Stimulated activated CD4-positive, alpha-beta T cell treated with anti-CD3 and anti-CD28 coated beads, TNF-alpha, amount 100 ng/mL, for 4 hours (primary cell): ENCODE results near the gene SLC38A5.
"Not testable (repeated sequence)": the region's sequence is repeated elsewhere in the genome, so short reads cannot be mapped to it uniquely, and the experiment has no call there.

Experiments used
- DNase-seq, 3 experiments: peaks; one replicate each; pipeline ENCODE4 v3.0.0-alpha.2; 2020; ENCODE audit warnings: low read depth in 3 of 3

SLC38A5 gene

GRCh38 chrX:48470110-48470832 lies at the start of gene SLC38A5:
SLC38A5 (minus strand) TSS chrX:48470260; CDS start chrX:48467924, 2,336 bp downstream.
- DNase-seq, result no peak

- DNase-seq, result not testable (repeated sequence)
These were observed 49.4 kb upstream of the SLC38A5 start for GRCh38 chrX:48519481-48519880.

GRCh38 chrX:48516987-48517386 lies 46.9 kb upstream of the SLC38A5 start:
- DNase-seq, result no peak

DNA sequence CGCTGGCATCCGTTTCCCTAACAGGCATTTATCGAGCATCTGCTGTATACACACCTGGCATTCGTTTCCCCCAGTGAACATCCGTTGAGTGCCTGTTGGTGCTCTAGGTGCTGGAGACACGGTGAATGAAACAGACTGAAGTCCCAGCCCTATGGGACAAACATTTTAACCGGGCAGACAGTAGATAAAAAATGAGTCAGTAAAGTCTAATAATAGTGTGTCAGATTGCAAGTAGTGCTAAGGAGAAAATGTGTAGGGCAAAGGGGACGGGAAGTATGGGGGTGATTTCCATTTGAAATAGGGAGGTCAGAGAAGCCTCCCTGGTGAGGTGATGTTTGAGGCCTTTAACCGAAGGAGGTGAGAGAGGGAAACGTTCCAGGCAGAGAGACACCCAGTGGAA lies 46.2 kb upstream of the SLC38A5 start:
- no peak for DNase-seq

- DNase-seq, result no peak
These were observed 45.8 kb upstream of the SLC38A5 start for GRCh38 chrX:48515842-48516241.

DNA sequence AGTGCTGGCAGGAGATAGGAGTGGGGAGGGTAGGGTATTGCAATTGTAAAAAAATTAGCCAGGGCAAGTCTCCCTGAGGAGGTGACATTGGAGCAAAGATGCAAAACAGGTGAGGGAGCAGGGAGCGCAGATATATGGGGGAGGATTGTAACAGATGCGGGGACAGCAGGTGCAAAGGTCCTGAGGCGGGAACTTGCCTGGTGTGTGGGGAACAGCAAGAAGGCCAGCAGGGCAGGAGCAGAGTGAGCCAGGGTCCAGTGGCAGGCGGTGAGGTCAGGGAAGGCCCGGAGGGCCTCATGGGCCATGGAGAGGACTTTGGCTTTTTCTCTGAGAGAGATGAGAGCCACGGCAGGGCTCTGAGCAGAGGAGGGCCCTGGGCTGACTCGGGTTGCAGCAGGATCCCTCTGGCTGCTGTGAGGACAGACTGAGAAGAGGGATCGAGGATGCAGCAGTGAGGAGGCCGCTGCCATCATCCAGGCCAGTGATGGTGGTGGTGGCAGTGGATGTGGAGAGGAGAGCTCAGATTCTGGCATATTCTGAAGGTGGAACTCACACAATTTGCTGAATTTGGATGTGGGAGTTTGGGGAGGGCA lies 44.9 kb upstream of the SLC38A5 start:
- DNase-seq, result no peak

- no peak for DNase-seq
These were observed 44.2 kb upstream of the SLC38A5 start for GRCh38 chrX:48514126-48514806.

GRCh38 chrX:48513670-48514069 lies 43.6 kb upstream of the SLC38A5 start:
- DNase-seq, result no peak

DNA sequence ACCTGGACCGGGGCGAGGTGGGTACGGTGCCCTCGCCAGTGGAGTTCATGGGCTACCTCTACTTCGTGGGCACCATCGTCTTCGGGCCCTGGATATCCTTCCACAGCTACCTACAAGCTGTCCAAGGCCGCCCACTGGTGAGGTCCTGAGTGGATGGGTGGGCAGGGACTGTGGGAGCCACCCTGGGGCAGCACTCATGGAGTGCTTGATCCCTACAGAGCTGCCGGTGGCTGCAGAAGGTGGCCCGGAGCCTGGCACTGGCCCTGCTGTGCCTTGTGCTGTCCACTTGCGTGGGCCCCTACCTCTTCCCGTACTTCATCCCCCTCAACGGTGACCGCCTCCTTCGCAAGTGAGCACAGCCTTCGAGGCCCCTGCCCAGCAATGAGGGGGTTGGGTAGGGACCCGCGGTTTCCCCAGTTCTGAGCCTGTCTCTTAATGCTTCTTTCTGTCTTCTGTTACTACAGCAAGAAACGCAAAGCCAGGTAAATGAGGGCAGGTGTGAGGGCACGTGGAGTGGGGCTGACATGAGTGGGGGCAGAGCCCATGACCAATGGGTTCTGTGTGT lies 42.4 kb upstream of the SLC38A5 start:
- no peak for DNase-seq

DNA sequence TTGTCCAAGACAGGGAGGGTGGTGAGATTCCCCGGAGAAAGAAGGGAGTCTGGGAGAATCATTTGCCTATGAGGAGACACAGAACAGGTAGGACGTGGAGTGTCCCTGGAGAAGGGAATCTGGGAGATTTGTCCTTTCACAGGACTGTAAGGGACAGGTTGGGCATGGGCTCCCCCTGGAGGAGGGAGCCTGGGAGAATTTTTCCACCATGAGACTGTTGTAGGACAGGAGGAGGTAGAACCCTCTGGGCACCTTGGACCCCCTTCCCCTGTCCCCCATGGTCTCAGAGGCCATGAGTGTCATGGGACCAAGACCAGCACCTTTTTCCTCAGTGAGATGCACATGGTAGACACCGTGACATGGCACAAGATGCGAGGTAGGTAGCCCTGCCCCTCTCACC lies 41.5 kb upstream of the SLC38A5 start:
- no peak for DNase-seq

DNA sequence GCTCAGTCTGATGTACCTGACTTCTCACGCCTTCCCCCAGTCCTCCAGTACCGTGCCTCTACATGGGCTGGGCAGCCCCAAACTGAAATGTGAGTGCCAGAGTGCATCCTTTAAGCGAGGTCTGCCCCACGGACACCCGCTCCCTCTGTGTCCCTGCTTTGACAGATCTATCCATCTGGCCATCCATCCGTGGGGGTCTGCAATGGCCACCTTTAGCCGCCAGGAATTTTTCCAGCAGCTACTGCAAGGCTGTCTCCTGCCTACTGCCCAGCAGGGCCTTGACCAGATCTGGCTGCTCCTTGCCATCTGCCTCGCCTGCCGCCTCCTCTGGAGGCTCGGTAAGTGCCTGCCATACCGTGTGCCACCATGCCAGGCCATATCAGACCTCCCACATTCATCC lies 39.6 kb upstream of the SLC38A5 start:
- DNase-seq, result no peak

DNA sequence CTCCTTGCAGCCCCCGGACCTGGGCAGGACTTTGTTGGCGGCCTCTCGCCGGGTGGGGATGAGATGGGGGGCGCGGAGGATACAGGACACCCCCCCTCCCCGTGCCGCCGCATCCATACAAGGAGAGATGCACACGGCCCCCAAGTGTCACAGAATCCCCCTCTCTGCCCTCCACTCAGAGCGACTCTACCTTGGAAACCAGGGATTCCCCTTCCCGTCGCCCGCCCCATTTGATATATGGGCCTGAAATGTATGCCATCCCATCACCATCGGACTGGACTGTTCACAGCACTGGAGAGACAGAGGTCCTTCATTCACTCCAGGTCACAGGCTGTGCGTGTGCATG lies 39.2 kb upstream of the SLC38A5 start:
- DNase-seq, result no peak

DNA sequence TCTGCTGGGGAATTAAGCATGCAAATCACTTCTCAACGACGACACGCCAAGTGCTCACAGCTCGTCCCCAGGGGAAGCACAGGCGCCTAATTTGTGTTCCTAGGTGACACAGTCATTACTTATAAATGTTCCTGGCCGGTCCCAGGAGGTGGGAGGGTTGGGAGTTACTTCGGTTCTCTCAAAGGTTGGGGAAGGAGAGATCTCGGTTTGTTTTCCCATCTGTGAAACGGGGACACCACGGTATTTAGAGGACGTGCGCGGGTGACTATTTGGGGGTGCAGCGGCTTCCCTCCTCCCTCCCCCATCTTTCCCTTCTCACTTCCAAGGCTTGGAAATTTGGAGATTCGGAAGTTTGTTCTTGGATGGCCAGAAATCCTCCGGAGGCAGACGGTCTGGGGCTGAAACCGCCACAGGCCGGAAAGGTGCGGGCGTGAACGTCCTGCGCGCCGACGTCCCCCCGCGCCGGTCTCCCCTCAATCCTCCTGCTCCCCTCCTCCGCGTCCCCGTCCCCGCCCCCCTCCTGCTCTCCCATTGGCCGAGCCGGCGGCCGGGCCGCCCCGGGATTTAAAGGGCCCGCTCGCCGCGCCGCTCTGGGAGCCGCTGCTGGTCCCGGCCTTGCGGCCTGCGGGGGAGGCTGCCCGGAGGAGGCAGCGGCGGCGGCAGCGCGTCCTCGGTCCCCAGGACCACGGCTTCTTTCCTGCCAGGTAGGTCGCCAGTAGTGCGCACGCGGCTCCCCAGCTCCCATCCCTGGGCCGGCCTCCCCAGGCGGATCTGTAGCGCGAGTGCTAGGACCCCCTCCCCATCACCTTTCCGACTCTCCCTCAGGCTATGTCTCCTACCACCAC lies 38.6 kb upstream of the SLC38A5 start, which contains the start of gene PORCN:
PORCN (plus strand) TSS at position 593 of the 845 bp plus-strand sequence. CDS start 829 bp downstream, outside the sequence.
- DNase-seq, result peak; percentile 61 to 65 (median 64)

- DNase-seq, result no peak
These were observed 37.2 kb upstream of the SLC38A5 start for GRCh38 chrX:48507246-48507645.

DNA sequence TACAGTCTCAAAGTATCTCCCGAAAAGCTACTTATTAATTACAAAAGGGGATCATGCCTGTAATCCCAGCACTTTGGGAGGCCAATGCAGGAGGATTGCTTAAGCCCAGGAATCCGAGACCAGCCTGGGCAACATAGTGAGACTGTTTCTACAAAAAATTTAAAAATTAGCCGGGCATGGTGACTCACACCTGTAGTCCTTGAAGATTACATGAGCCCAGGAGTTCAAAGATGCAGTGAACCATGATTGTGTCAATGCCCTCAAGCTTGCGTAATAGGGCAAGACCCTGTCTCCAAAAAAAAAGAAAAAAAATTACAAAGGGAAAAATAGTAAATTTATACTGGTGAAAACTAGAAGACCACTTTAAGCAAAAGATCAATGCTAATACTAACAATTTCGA lies 35.4 kb upstream of the SLC38A5 start:
- no peak for DNase-seq

DNA sequence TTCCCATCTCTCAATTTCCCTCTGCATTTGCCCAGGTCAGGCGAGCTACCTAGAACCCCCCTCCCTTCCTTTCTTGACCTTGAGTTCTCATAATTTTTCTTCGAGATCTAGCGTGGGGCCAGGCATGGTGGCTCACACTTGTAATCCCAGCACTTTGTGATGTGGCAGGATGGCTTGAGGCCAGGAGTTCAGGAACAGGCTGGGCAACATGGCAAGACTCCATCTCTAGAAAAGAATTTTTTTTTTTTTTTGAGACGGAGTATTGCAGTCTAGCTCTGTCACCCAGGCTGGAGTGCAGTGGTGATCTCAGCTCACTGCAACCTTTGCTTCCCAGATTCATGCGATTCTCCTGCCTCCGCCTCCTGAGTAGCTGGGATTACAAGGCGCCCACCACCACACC lies 34.2 kb upstream of the SLC38A5 start:
- DNase-seq, result no peak

- DNase-seq, result no peak
These were observed 28.3 kb upstream of the SLC38A5 start for GRCh38 chrX:48498374-48498809.

DNA sequence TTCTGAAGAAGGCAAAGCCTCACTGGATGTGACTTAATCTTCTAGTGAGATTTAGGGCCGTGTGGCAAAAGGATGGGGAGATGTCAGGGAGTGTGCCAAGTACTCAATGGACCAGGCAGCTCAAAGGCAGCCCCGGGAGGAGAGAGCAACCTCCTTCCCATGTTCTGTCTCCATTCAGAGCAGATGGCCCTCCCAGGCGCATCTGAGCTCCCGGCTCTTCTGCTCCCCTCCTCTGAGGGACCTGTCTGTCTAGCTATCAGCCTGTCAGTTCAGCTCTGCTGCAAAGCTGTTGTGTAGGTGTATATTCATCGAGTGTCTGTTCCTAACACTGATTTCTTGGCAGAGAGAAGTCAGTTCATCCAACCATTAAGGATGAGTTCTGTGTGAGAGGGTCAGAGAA lies 27.8 kb upstream of the SLC38A5 start:
- no peak for DNase-seq

DNA sequence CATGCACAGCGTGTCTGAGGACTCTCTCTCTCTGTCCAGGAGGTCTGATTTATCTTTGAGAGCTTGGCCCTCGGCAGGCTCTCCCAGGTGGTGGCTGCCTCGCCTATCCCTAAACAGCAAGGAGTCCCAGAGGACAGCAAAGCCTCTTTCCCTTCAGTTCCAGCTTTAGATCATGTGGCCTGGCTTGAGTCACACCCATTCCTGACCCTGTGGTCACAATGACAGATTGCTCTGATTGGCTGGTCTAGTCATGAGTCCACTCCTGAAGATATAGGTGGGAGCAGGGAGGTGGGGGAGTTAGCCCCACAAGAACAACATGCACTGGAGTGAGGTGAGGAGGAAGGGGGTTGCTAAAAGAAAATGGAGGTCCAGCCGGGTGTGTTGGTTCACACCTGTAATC lies 26.6 kb upstream of the SLC38A5 start:
- DNase-seq, result no peak

DNA sequence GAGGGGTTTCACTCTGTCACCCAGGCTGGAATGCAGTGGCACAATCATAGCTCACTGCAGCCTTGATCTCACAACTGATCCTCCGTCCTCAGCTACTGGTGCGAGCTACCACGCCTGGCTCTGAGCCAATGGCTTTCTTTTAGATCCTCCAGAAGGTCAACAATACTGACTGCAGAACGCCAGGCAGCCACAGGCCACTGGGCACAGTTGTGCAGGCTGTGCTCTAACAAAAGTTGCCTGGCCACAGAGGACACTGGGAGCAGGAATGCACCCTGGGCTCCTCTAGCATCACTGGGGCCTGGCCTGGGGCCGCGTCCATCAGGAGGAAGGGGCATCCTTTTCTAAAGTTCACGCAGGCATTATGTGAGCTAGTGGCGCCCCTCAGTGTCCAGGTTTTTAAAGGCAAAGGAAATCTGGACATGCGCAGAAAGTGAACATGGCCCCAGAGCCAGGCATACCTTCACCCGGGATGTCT lies 23.9 kb upstream of the SLC38A5 start:
- DNase-seq, result no peak

- no peak for DNase-seq
These were observed 22.3 kb upstream of the SLC38A5 start for GRCh38 chrX:48492293-48492910.
